GM18858 (cell line): ENCODE measurements around the gene C5AR2.
"Not testable (repeated sequence)": the region's sequence is repeated elsewhere in the genome, so short reads cannot be mapped to it uniquely, and the experiment has no call there.

ENCODE experiments used
- ATAC-seq: cut with Tn5 transposase; IDR thresholded peaks from one replicate; pipeline ENCODE4 v1.9.1; 2021; ENCODE audit not compliant: unreplicated experiment

C5AR2 gene

DNA sequence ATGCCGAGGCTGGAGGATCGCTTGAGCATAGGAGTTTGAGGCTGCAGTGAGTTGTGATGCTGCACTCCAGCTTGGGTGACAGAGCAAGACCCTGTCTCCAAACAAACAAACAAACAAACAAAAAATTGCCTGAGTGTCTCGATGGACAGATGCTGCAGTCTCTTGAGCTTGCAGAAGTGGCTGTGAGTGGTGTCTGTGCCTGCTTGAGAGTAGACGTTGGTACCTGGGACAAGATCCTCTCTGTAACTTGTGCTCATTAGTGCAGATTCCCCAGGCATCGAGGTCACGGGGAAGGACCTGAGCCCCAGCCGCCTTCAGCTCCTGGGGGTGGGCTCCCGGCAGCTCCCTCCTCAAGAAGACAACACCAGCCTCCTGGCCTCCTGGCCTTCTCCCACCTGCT lies 8.6 kb upstream of the C5AR2 start:
- ATAC-seq = no peak

DNA sequence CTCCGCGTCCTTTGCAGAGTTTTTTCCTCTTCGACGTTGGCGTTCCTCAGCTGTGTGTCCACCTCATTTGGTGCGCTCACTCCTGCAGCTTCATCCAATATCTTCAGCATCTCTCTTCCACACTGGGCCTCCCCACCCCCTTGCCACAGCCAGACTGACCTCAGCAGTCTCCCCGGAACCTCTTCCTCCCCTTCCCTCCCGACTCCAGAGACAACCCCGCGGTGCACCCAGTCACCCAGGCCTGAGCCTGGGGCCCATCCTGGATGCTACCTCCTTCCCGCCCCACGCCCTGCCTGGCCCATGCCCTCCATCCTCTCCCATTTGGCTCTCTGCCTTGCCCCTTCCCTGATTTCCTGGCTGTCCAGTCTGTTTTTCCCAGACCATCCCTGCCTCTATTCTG lies 8.1 kb upstream of the C5AR2 start:
- ATAC-seq = no peak

DNA sequence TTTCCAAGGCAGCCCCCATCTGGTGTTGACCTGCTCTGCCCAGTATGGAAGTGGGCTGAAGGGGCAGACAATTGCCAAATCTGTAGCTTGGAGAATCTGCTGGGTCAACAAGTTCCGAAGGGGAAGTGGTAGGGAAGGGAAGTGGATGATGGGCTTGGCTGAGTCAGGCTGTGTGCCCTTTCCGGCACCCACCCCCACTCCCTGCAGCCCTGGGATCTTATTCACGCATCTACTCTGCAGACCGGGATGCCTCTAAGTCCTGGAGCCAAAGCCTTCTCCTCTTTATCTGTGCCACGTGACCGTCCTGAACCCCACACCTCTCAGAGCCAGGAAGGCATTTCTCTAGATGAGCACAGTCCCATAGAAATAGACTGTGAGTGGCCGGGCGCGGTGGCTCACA lies 7.5 kb upstream of the C5AR2 start:
- ATAC-seq = no peak

- ATAC-seq = no peak
Observed at GRCh38 chr19:47330466-47330869, 1.5 kb upstream of the C5AR2 start.

DNA sequence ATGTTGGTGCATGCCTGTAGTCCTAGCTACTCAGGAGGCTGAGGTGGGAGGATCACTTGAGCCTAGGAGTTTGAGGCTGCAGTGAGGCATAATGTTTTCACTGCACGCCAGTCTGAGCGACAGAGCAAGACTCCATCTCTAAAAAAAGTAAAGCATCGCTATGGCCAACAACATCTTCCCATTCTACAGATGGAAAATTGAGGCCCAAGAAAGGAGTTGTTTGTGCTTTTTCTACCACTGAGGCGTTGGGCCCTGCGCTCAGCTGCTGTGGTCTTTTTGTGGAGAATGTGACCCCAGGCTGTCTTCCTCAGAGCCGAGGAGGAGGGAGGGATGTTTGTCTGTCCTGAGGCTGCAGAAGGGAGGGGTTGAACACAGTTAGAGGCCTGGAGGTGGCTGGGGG lies 485 bp upstream of the C5AR2 start:
- ATAC-seq = no peak

DNA sequence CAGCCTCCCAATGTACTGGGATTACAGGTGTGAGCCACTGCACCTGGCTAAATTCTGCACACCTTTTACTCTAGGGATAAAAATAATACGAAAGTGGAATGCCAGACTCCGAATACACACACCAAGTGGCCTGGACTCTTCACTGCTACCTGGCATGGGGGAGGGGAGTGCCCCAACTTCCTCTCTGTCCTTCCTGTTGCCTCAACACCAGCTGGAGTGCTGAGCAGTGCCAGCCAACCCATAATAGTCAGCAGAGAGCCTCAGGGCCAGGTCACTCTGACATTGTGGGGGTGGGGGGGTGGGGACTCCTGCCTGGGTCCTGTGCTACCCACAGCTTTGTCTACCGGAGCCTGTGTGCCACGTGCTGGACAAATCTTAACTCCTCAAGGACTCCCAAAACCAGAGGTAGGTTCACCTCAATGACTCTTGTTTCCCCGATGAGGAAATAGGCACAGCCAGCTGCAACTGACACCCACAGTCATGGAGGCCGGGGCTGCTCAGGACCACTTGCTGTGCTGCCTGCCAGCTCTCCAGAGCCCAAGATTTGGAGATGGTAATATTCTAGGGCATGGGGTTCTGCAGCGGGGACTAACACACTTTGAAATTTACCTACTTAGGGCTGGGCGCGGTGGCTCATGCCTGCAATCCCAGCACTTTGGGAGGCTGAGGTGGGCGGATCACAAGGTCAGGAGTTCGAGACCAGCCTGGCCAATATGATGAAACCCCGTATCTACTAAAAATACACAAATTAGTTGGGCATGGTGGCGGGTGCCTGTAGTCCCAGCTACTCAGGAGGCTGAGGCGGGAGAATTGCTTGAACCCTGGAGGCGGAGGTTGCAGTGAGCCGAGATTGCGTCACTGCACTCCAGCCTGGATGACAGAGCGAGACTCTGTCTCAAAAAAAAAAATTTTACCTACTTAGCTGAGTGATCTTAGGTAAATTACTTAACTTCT lies 5.1 kb downstream of the C5AR2 start:
- not testable (repeated sequence) for ATAC-seq

DNA sequence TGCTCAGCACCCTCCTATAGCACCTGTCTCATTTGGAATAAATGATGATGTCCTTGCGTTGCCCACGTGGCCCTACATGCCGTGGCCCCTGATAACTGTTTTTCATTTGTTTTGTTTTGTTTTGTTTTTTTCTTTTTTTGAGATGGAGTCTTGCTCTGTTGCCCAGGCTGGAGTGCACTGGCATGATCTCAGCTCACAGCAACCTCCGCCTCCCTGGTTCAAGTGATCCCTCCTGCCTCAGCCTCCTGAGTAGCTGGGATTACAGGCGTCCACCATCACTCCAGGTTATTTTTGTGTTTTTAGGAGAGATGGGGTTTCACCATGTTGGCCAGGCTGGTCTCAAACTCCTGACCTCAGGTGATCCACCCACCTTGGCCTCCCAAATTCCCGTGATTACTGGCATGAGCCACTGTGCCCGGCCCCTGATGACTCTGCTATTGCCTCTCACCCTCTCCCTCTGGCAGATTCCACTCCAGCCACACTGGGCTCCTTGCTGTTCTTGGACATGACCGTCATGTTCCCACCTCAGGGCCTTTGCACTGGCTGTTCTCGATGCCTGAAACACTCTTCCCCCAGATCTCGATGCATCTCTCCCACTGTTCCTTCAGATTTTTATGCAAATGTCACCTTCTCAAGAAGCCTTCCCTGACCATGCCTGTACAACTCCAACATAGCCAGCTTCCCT lies 7.4 kb downstream of the C5AR2 start:
- no peak for ATAC-seq

DNA sequence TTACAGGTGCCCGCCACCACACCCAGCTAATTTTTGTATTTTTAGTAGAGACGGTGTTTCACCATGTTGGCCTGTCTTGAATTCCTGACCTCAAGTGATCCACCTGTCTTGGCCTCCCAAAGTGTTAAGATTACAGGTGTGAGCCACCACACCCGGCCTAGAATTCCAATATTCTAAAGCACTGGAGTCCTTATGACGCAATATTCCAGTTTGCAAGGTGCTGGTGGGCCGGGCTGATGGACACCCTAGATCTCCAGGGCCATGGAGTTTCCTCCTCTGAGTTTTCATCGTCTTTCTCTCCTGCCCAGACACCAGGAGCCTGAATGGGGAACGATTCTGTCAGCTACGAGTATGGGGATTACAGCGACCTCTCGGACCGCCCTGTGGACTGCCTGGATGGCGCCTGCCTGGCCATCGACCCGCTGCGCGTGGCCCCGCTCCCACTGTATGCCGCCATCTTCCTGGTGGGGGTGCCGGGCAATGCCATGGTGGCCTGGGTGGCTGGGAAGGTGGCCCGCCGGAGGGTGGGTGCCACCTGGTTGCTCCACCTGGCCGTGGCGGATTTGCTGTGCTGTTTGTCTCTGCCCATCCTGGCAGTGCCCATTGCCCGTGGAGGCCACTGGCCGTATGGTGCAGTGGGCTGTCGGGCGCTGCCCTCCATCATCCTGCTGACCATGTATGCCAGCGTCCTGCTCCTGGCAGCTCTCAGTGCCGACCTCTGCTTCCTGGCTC lies 8.7 kb downstream of the C5AR2 start:
- no peak for ATAC-seq

- no peak for ATAC-seq
Observed at GRCh38 chr19:47341734-47342133, 9.8 kb downstream of the C5AR2 start.

DNA sequence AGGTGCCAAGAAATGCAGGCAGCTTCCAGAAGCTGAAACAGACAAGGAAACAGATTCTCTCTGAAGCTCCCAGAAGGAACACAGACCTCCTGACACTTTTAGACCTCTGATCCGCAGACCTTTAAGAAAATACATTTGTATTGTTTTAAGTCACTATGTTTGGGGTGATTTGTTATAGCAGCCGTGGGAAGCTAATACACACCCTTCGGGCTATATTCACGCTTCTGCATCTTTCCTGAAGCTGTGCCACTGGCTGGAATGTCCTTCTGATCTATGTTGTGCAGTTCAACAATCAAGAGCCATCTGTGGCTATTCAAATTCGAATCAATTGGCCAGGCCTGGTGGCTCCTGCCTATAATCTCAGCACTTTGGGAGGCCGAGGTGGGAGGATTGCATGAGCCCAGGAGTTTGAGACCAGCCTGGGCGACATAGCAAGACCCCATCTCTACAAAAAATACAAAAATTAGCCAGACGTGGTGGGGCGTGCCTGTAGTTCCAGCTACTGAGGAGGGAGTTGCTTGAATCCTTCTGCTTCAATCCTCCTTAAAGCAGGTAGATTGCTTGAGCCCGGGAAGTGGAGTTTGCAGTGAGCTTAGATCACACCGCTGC lies 11.3 kb downstream of the C5AR2 start:
- no peak for ATAC-seq

DNA sequence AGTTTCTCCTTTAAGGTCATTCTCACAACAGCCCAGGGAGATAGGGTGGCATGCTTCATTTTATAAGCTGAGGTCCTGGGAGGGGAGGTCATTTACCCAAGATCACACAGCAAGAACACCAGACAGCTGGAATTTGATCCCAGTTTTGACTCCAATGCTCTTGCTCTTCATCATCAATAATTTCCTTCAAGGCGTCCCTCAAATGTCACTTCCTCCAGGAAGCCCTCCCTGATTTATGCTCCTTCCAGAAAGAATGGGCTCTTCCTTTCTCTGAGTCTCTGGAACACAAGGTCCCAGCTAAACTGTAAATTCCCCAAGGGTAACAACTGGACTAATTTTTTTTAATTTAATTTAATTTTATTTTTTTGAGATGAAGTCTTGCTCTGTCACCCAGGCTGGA lies 12.4 kb downstream of the C5AR2 start:
- no peak for ATAC-seq

GRCh38 chr19:47346024-47346423 lies 14.0 kb downstream of the C5AR2 start:
- not testable (repeated sequence) for ATAC-seq

DNA sequence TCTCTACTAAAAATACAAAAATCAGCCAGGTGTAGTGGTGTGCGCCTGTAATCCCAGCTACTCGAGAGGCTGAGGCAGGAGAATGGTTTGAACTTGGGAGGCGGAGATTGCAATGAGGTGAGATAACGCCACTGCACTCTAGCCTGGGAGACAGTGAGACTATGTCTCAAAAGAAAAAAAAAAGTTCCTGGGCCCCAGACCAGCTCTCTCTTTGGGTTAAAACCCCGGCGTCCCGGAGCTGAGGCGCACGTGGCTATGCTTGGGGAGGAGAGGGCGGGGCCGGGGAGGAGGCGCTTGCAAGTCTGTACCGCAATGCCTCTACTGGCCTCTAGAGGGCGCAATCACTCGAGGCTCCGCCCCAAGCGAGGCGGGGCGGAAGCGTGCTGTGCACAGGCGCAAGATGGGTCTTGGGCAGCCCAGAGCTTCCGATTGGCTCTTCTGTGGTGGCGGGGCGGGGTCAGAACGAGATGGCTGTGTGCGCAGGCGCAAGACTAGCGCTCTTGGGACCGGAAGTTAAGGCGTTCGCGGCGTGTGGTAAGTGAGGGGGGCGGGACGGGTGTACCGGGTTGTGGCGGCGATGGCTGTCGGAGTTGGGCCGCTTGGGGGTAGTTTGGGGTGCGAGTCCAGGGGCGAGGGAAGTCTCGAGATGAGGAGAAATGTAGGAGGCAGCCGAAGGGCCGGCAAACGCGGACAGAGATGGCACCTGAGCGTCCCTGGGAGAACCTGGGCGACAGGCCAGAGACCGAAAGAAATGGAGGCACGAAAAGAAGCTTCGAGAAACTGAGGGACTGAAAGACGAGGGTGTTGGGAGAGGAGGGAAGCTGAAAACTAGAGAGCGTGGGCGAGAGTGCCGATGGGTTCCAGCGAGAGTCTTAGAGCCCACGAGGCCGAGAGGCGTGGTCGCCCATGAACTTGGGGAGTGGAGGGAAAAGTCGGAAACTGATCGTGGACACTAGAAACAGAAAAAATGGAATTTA lies 17.1 kb downstream of the C5AR2 start, which contains the start of gene DHX34:
DHX34 (plus strand) TSS at position 497 of the 977 bp plus-strand sequence. CDS start 3,716 bp downstream, outside the sequence.
- ATAC-seq = peak; percentile 79

DNA sequence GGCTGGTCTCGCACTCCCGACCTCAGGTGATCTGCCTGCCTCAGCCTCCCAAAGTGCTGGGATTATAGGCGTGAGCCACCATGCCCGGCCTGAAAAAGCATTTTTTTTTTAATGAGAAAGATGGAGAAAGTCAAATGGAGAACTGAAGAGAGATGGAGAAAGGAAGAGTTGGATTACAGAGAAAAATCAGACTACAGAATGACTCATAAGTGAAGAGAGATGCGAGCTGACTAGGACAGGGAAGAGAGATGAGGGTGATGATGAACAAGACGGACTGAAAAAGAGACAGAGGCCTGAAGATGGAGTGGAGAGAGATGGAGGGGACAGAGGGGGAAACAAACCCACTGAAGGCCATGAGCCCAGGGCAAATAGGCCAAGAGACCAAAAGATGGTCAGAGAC lies 18.7 kb downstream of the C5AR2 start:
- no peak for ATAC-seq

GRCh38 chr19:47351548-47351947 lies 19.6 kb downstream of the C5AR2 start:
- no peak for ATAC-seq

- no peak for ATAC-seq
Observed at GRCh38 chr19:47352095-47352494, 20.1 kb downstream of the C5AR2 start.

DNA sequence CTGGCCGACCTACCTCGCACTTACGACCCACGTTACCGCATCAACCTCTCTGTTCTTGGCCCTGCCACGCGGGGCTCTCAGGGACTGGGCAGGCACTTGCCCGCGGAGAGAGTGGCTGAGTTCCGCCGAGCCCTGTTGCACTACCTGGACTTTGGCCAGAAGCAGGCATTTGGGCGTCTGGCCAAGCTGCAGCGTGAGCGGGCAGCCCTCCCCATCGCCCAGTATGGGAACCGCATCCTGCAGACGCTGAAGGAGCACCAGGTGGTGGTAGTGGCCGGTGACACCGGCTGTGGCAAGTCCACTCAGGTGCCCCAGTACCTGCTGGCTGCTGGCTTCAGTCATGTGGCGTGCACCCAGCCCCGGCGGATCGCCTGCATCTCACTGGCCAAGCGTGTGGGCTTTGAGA lies 21.3 kb downstream of the C5AR2 start:
- ATAC-seq = no peak

- ATAC-seq = no peak
Observed at GRCh38 chr19:47356900-47357299, 24.9 kb downstream of the C5AR2 start.

- no peak for ATAC-seq
Observed at GRCh38 chr19:47357788-47358680, 26.1 kb downstream of the C5AR2 start.
